ENCODE measurements around the gene PCDHGA7. TPM values are rescaled to one million over a fixed set of nuclear protein-coding genes. Genes with fewer than 3 reads are reported as not detected.
"Not testable (repeated sequence)": the region's sequence is repeated elsewhere in the genome, so short reads cannot be mapped to it uniquely, and the experiment has no call there.

Gene PCDHGA7
- polyA plus RNA-seq, 3 donors, result 1.6 to 2.3 (median 2.2) TPM

DNA sequence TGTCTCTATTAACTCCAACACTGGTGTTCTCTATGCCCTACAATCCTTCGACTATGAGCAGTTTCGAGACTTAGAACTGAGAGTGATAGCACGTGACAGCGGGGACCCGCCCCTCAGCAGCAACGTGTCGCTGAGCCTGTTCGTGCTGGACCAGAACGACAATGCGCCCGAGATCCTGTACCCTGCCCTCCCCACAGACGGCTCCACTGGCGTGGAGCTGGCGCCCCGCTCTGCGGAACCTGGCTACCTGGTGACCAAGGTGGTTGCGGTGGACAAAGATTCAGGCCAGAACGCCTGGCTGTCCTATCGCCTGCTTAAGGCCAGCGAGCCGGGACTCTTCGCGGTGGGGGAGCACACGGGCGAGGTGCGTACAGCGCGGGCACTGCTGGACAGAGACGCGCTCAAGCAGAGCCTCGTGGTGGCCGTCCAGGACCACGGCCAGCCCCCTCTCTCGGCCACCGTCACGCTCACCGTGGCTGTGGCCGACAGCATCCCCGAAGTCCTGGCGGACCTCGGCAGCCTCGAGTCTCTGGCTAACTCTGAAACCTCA is 40.3 kb downstream of the PCDHGA7 start:
- DNase-seq (ENCODE audit: low read depth in 3 of 3, low spot score in 2 of 3), result no peak

DNA sequence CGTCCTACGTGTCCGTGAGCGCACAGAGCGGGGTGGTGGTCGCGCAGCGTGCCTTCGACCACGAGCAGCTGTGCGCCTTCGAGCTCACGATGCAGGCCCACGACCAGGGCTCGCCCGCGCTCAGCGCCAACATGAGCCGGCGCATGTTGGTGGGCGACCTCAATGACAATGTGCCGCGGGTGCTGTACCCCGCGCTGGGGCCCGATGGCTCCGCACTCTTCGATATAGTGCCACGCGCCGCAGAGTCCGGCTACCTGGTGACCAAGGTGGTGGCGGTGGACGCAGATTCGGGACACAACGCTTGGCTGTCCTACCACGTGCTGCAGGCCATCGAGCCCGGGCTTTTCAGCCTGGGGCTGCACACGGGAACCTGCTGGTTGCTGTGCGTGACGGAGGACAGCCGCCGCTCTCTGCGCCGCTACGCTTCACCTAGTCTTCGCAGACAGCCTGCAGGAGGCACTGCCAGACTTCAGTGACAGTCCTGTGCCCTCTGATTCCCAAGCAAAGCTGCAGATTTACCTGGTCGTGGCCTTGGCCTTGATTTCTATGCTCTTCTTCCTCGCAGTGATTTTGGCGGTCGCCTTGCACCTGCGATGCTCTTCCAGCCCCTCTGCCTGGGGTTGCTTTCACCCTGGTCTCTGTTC is 45.4 kb downstream of the PCDHGA7 start:
- no peak for DNase-seq (ENCODE audit: low read depth in 3 of 3, low spot score in 2 of 3)

DNA sequence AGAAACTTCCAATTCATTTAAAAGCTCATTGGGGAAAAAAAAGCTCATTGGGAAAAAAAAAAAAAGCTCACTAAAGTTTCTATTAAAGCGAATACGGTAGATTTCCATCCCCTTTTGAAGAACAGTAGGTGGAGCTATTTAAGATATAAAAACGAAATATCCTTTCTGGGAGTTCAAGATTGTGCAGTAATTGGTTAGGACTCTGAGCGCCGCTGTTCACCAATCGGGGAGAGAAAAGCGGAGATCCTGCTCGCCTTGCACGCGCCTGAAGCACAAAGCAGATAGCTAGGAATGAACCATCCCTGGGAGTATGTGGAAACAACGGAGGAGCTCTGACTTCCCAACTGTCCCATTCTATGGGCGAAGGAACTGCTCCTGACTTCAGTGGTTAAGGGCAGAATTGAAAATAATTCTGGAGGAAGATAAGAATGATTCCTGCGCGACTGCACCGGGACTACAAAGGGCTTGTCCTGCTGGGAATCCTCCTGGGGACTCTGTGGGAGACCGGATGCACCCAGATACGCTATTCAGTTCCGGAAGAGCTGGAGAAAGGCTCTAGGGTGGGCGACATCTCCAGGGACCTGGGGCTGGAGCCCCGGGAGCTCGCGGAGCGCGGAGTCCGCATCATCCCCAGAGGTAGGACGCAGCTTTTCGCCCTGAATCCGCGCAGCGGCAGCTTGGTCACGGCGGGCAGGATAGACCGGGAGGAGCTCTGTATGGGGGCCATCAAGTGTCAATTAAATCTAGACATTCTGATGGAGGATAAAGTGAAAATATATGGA is 48.0 kb downstream of the PCDHGA7 start, which contains the start of gene PCDHGA12:
PCDHGA12 (plus strand) TSS at position 176 of the 782 bp plus-strand sequence; CDS start at position 429, 253 bp downstream.
- no peak for DNase-seq (ENCODE audit: low read depth in 3 of 3, low spot score in 2 of 3)

DNA sequence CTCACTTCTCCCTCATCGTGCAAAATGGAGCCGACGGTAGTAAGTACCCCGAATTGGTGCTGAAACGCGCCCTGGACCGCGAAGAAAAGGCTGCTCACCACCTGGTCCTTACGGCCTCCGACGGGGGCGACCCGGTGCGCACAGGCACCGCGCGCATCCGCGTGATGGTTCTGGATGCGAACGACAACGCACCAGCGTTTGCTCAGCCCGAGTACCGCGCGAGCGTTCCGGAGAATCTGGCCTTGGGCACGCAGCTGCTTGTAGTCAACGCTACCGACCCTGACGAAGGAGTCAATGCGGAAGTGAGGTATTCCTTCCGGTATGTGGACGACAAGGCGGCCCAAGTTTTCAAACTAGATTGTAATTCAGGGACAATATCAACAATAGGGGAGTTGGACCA is 48.7 kb downstream of the PCDHGA7 start:
- no peak for DNase-seq (ENCODE audit: low read depth in 3 of 3, low spot score in 2 of 3)

DNA sequence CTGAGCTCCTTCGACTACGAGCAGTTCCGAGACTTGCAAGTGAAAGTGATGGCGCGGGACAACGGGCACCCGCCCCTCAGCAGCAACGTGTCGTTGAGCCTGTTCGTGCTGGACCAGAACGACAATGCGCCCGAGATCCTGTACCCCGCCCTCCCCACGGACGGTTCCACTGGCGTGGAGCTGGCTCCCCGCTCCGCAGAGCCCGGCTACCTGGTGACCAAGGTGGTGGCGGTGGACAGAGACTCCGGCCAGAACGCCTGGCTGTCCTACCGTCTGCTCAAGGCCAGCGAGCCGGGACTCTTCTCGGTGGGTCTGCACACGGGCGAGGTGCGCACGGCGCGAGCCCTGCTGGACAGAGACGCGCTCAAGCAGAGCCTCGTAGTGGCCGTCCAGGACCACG is 49.8 kb downstream of the PCDHGA7 start:
- not testable (repeated sequence) for DNase-seq (ENCODE audit: low read depth in 3 of 3, low spot score in 2 of 3)

DNA sequence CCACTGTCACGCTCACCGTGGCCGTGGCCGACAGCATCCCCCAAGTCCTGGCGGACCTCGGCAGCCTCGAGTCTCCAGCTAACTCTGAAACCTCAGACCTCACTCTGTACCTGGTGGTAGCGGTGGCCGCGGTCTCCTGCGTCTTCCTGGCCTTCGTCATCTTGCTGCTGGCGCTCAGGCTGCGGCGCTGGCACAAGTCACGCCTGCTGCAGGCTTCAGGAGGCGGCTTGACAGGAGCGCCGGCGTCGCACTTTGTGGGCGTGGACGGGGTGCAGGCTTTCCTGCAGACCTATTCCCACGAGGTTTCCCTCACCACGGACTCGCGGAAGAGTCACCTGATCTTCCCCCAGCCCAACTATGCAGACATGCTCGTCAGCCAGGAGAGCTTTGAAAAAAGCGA is 50.2 kb downstream of the PCDHGA7 start:
- not testable (repeated sequence) for DNase-seq (ENCODE audit: low read depth in 3 of 3, low spot score in 2 of 3)

DNA sequence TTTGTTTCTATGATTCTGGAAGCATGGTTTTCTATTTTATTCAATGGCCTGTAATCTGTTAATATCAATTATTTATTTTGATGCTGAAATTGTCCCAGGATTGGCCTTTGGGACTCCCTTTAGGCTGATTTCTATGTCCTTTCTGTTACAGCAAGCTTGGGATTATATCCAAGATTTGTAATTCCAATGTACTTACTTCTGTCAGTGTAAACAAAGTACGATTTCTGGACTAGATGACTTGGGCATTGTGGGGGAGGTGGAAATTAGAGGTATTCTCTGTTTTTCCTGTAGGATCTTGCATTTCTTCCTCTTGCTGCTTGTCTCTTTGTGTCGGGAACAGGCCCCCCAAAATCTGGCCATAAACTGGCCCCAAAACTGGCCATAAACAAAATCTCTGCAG is 51.5 kb downstream of the PCDHGA7 start:
- DNase-seq (ENCODE audit: low read depth in 3 of 3, low spot score in 2 of 3), result no peak

Other genes starting within 250 kb of the PCDHGA7 start
- gene PCDHB5, start 247.5 kb upstream of the PCDHGA7 start, polyA plus RNA-seq (ENCODE audit: insufficient read length in 3 of 3), result 1 to 10 TPM; 6.6 to 8.5 (median 8.1) TPM
- gene PCDHB6, start 232.7 kb upstream of the PCDHGA7 start, polyA plus RNA-seq (ENCODE audit: insufficient read length in 3 of 3), result 1 to 10 TPM; 2.2 to 3.8 (median 3.2) TPM
- 1 to 10 TPM; 4.7 to 5.5 (median 5.3) TPM for gene PCDHB7, start 210.1 kb upstream of the PCDHGA7 start, polyA plus RNA-seq (ENCODE audit: insufficient read length in 3 of 3)
- gene PCDHB8, start 205.0 kb upstream of the PCDHGA7 start, polyA plus RNA-seq (ENCODE audit: insufficient read length in 3 of 3), result 1 to 10 TPM; 1.5 to 4.2 (median 3.2) TPM
- 1 to 10 TPM; 3.6 to 7.2 (median 5.0) TPM for gene PCDHB16, start 200.4 kb upstream of the PCDHGA7 start, polyA plus RNA-seq (ENCODE audit: insufficient read length in 3 of 3)
- 1 to 10 TPM; 4.3 to 5.0 (median 4.9) TPM for gene PCDHB9, start 195.6 kb upstream of the PCDHGA7 start, polyA plus RNA-seq (ENCODE audit: insufficient read length in 3 of 3)
- gene PCDHB10, start 190.4 kb upstream of the PCDHGA7 start, polyA plus RNA-seq (ENCODE audit: insufficient read length in 3 of 3), result 1 to 10 TPM; 5.6 to 9.2 (median 7.9) TPM
- 1 to 10 TPM; 4.3 to 6.0 (median 5.6) TPM for gene PCDHB11, start 183.1 kb upstream of the PCDHGA7 start, polyA plus RNA-seq (ENCODE audit: insufficient read length in 3 of 3)
- 1 to 10 TPM; 4.7 to 5.8 (median 4.8) TPM for gene PCDHB12, start 174.0 kb upstream of the PCDHGA7 start, polyA plus RNA-seq (ENCODE audit: insufficient read length in 3 of 3)
- gene PCDHB13, start 168.8 kb upstream of the PCDHGA7 start, polyA plus RNA-seq (ENCODE audit: insufficient read length in 3 of 3), result 1 to 10 TPM; 5.4 to 6.3 (median 5.6) TPM
- gene PCDHB14, start 159.4 kb upstream of the PCDHGA7 start, polyA plus RNA-seq (ENCODE audit: insufficient read length in 3 of 3), result 10 to 100 TPM in 1 of 3 donors, 1 to 10 TPM in 2; 7.2 to 10.5 (median 8.5) TPM
- 10 to 100 TPM; 11.3 to 17.3 (median 15.4) TPM for gene PCDHB15, start 137.3 kb upstream of the PCDHGA7 start, polyA plus RNA-seq (ENCODE audit: insufficient read length in 3 of 3)
- gene SLC25A2, start 78.7 kb upstream of the PCDHGA7 start, polyA plus RNA-seq (ENCODE audit: insufficient read length in 3 of 3), result not detected
- gene TAF7, start 62.0 kb upstream of the PCDHGA7 start, polyA plus RNA-seq (ENCODE audit: insufficient read length in 3 of 3), result 100 to 1,000 TPM; 178 to 194 (median 190) TPM
- gene PCDHGA1, start 52.2 kb upstream of the PCDHGA7 start, polyA plus RNA-seq (ENCODE audit: insufficient read length in 3 of 3), result 1 to 10 TPM in 1 of 3 donors, under 1 TPM in 2; 0.78 to 1.2 (median 0.92) TPM
- 1 to 10 TPM; 6.0 to 7.0 (median 6.8) TPM for gene PCDHGA2, start 44.0 kb upstream of the PCDHGA7 start, polyA plus RNA-seq (ENCODE audit: insufficient read length in 3 of 3)
- gene PCDHGA3, start 38.9 kb upstream of the PCDHGA7 start, polyA plus RNA-seq (ENCODE audit: insufficient read length in 3 of 3), result 1 to 10 TPM; 2.4 to 4.3 (median 3.1) TPM
- 1 to 10 TPM; 1.3 to 2.1 (median 1.9) TPM for gene PCDHGB1, start 32.6 kb upstream of the PCDHGA7 start, polyA plus RNA-seq (ENCODE audit: insufficient read length in 3 of 3)
- gene PCDHGA4, start 27.7 kb upstream of the PCDHGA7 start, polyA plus RNA-seq (ENCODE audit: insufficient read length in 3 of 3), result 1 to 10 TPM; 2.2 to 3.2 (median 2.2) TPM
- gene PCDHGB2, start 22.7 kb upstream of the PCDHGA7 start, polyA plus RNA-seq (ENCODE audit: insufficient read length in 3 of 3), result 1 to 10 TPM; 3.2 to 3.9 (median 3.9) TPM
- gene PCDHGA5, start 18.6 kb upstream of the PCDHGA7 start, polyA plus RNA-seq (ENCODE audit: insufficient read length in 3 of 3), result 1 to 10 TPM; 2.2 to 2.8 (median 2.4) TPM
- gene PCDHGB3, start 12.5 kb upstream of the PCDHGA7 start, polyA plus RNA-seq (ENCODE audit: insufficient read length in 3 of 3), result 1 to 10 TPM; 1.4 to 2.6 (median 1.7) TPM
- 1 to 10 TPM; 4.2 to 7.8 (median 5.8) TPM for gene PCDHGA6, start 8.9 kb upstream of the PCDHGA7 start, polyA plus RNA-seq (ENCODE audit: insufficient read length in 3 of 3)
- 1 to 10 TPM; 5.3 to 6.0 (median 5.5) TPM for gene PCDHGB4, start 5.0 kb downstream of the PCDHGA7 start, polyA plus RNA-seq (ENCODE audit: insufficient read length in 3 of 3)
- under 1 TPM; 0.29 to 0.40 (median 0.30) TPM for gene PCDHGA8, start 9.9 kb downstream of the PCDHGA7 start, polyA plus RNA-seq (ENCODE audit: insufficient read length in 3 of 3)
- 1 to 10 TPM; 7.8 to 9.7 (median 8.3) TPM for gene PCDHGB5, start 15.2 kb downstream of the PCDHGA7 start, polyA plus RNA-seq (ENCODE audit: insufficient read length in 3 of 3)
- 1 to 10 TPM; 4.9 to 6.0 (median 5.3) TPM for gene PCDHGA9, start 20.0 kb downstream of the PCDHGA7 start, polyA plus RNA-seq (ENCODE audit: insufficient read length in 3 of 3)
- 1 to 10 TPM; 6.6 to 8.2 (median 6.8) TPM for gene PCDHGB6, start 25.3 kb downstream of the PCDHGA7 start, polyA plus RNA-seq (ENCODE audit: insufficient read length in 3 of 3)
- gene PCDHGA10, start 30.2 kb downstream of the PCDHGA7 start, polyA plus RNA-seq (ENCODE audit: insufficient read length in 3 of 3), result 1 to 10 TPM; 3.1 to 3.5 (median 3.2) TPM
- 10 to 100 TPM; 12.4 to 16.9 (median 14.0) TPM for gene PCDHGB7, start 34.9 kb downstream of the PCDHGA7 start, polyA plus RNA-seq (ENCODE audit: insufficient read length in 3 of 3)
- gene PCDHGA11, start 38.3 kb downstream of the PCDHGA7 start, polyA plus RNA-seq (ENCODE audit: insufficient read length in 3 of 3), result 1 to 10 TPM; 4.4 to 4.7 (median 4.7) TPM
- gene PCDHGA12, start 47.8 kb downstream of the PCDHGA7 start, polyA plus RNA-seq (ENCODE audit: insufficient read length in 3 of 3), result 1 to 10 TPM in 2 of 3 donors, under 1 TPM in 1; 0.94 to 1.4 (median 1.3) TPM
- 100 to 1,000 TPM; 103 to 113 (median 107) TPM for gene PCDHGC3, start 93.2 kb downstream of the PCDHGA7 start, polyA plus RNA-seq (ENCODE audit: insufficient read length in 3 of 3)
- gene PCDHGC4, start 102.3 kb downstream of the PCDHGA7 start, polyA plus RNA-seq (ENCODE audit: insufficient read length in 3 of 3), result 1 to 10 TPM; 2.4 to 2.9 (median 2.9) TPM
- under 1 TPM; 0.27 to 0.32 (median 0.29) TPM for gene PCDHGC5, start 106.3 kb downstream of the PCDHGA7 start, polyA plus RNA-seq (ENCODE audit: insufficient read length in 3 of 3)
- 10 to 100 TPM; 74.8 to 81.9 (median 79.7) TPM for gene DIAPH1, start 236.3 kb downstream of the PCDHGA7 start, polyA plus RNA-seq (ENCODE audit: insufficient read length in 3 of 3)

All from right renal cortex interstitium (tissue), 3 donors.